Ramos (cell line): ENCODE results near the gene RCOR2.

Experiments
- in situ Hi-C: fragments of 300-500 bp; cut with MboI; formaldehyde crosslinking; loops from one replicate; pipeline ENCODE4 v1.14.3; 2022; ENCODE audit warnings: low sequenced_read_pairs; ENCODE audit not compliant: unreplicated experiment

Gene RCOR2

GRCh38 chr11:63909591-63910506, 7.1 kb downstream of the RCOR2 start:
- in situ Hi-C loops, result no loop called here

DNA sequence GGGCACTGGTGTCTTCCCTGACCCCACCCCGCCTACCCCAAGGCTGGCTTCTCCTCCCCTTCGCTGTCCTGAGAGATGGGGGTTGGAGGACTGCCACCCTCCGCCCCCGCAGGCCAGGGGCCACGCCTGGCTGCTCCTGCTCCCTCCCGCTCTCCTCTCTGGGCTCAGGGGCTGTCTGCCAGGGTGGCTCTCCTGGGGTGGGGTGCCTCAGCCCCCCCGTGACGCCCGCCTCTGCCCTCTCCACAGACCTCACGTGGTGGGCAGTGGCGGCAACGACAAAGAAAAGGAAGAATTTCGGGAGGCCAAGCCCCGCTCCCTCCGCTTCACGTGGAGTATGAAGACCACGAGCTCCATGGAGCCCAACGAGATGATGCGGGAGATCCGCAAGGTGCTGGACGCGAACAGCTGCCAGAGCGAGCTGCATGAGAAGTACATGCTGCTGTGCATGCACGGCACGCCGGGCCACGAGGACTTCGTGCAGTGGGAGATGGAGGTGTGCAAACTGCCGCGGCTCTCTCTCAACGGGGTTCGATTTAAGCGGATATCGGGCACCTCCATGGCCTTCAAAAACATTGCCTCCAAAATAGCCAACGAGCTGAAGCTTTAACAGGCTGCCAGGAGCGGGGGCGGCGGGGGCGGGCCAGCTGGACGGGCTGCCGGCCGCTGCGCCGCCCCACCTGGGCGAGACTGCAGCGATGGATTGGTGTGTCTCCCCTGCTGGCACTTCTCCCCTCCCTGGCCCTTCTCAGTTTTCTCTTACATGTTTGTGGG, 8.1 kb downstream of the RCOR2 start:
- in situ Hi-C loops, result no loop called here

DNA sequence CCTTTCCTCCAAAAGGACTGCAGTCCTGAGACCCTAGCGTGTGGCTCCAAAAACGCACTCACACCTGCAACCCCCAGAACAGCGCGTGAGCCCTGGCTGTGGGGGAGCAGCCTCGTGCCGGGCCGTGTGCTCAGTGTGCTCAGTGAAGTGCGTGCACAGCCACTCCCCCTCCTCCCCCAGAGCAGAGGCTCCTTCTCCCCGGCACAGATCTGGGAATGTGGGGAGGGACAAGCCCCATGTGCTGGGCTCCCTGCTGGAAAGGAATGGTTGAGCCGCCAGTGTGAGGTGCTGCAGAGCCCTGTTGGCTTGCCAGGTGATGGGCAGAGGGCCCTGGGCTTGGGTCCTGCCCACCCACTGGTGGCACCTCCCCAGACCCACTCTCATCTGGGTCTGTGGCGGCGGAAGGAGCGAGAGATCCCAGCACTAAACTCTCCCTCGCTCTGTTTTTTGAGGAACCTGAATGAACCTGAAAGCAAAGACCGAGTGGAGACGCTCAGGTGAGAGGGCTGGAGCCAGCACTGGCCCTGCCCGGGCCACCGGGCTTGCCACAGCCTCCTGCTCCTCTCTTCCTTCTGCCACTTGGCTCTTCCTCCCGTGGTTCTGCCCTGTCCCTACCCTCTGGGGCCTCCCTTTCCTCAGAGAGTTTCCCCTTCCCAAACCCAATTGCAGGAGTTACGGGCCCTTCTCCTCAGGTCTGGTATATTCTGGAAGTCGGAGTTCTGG, 9.0 kb downstream of the RCOR2 start:
- in situ Hi-C loops, result no loop called here

- in situ Hi-C loops, result no loop called here
These were observed 9.9 kb downstream of the RCOR2 start for GRCh38 chr11:63907063-63907462.

DNA sequence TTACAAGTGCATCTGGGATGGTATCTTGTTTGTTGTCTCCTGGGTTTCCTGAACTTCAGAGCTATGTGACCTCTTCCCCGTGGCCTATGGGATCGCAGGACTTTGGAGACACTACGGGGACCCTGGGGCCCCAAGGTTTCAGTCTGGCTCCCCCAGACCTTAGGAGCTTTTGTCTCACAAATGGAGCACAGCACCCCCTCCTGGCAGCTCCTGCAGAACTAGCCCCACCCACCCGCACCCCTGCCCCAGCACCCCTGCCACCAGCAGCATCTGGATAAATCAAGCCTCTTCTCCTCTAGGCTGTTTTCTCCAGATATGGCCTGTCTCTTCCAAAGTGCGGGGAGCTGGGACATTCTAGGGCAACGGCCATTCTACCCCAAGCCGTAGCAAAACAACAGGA, 10.4 kb downstream of the RCOR2 start:
- in situ Hi-C loops, result no loop called here

DNA sequence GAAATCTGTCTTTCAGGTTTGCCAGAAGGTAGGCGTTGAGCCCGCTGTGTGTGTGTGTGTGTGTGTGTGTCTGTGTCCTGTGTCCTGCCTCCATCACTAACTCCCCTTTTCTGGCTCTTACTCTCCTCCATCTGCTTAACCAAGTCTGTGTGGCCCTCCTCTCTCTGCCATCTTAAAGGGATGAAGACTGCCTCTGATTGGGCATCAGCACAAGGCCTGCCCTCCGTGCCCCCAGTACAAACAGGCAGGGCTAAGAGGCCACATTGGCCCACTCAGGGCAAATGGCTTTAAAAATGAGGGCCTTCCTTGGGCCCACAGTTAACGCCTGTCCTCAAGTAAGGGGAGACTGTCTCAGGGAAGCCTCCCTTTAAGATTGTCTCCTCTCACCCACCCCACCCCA, 10.9 kb downstream of the RCOR2 start:
- in situ Hi-C loops, result no loop called here

- in situ Hi-C loops, result no loop called here
These were observed 11.8 kb downstream of the RCOR2 start for GRCh38 chr11:63905179-63905578.

GRCh38 chr11:63904743-63905142, 12.2 kb downstream of the RCOR2 start:
- in situ Hi-C loops, result no loop called here

DNA sequence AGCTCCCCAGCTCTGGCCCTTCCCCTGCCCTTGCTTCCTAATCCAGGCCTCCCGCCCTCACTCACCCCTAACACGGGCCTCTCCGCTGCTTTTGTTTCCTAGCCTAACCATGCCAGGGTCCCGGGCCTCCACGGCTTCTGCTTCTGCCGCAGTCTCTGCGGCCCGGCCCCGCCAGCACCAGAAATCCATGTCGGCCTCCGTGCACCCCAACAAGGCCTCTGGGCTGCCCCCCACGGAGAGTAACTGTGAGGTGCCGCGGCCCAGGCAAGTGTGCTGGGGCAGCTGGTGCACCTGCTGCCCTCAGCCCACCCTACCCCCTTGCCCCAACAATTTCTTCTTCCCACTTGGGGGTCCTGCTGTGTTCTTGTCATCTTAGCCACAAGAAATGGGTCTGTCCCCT, 13.1 kb downstream of the RCOR2 start:
- in situ Hi-C loops, result no loop called here

DNA sequence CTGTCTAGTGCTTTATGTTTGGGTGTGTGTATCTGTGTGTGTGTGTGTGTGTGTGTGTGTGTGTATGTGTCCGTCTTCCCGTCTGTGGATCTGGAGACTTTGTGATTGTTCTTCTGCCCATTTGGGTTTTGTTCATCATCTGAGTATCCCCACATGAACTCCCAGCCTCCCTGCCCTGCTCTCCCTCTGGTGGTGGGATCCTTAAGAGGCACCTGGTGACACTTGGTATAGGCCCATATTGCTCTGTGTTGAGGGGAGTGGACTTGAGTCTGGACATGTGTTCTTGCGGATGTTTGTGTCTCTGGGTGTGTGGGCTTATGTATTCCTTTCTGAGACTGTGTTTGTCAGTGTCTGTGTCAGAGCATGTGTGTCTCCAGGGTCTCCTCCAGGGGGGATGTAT, 15.3 kb downstream of the RCOR2 start:
- in situ Hi-C loops, result no loop called here

DNA sequence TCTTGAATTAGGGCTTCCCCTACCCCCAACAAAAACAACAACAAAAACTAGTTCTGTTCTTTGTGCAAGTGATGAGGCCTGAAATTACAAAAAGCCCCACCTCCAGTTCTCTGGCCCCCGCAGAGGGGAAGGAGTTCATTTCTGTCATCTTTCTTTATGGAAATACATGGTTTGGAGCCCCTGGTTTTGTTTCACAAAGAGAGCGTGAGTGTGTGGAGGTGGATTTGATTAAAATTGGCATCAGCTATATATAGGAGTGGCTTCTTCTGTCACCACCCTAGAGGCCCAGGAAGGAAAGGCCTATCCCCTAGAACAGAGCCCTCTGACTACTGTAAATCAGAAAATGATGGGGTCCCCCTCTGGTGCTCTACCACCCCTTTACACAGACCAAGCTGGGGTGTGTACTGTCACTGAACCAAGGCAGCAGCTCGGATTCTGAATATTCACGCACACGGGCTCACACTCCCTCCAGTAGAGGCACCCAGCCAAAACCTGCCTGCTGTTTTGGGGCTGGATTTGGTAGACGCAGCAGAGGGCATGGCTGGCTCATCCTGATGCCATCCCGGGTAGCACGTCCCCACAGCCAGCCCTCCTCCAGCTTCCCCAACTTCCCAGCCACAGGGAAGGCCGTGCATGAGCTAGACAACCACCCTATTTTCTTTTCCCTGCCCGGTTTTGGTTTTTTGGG, 19.4 kb downstream of the RCOR2 start:
- in situ Hi-C loops, result no loop called here

GRCh38 chr11:63896071-63896470, 20.9 kb downstream of the RCOR2 start:
- in situ Hi-C loops, result no loop called here

DNA sequence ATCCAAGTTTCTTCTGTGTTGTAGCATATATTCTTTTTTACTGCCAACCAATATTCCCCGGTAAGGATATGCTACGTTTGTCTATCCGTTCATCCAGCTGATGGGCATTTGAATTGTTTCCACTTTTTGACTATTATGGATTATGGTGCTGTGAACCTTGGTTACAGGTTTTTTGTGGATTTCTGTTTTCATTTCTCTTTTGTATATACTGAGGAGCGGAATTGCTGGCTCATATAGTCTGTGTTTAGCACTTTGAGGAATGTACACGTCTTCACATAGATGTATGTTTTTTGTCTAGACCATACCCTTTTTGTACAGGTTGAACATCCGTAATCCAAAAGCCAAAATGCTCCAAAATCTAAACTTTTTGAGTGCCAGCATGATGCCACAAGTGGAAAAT, 23.6 kb downstream of the RCOR2 start:
- in situ Hi-C loops, result no loop called here

DNA sequence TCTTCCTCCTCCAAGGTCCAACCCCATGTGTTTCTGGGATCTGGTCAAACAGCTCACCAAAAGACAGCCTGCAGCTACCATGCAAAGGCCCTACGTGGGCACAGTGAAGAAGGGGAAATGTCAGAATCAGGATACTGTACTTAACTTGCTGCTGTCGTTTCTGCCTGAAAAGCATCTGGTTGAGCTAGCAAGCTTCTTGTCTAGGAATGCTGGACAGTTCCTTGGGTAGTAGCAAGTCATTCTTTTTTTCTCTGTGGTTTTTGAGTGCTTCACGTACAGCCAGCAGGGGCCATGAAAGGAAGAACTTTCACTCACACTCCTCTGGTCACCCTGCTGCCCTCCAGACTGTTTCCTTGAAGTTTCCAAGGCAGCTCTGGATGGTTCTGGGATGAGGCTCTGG, 24.7 kb downstream of the RCOR2 start:
- in situ Hi-C loops, result no loop called here

GRCh38 chr11:63890368-63890767, 26.6 kb downstream of the RCOR2 start:
- in situ Hi-C loops, result no loop called here

- in situ Hi-C loops, result no loop called here
These were observed 27.6 kb downstream of the RCOR2 start for GRCh38 chr11:63889344-63889743.

DNA sequence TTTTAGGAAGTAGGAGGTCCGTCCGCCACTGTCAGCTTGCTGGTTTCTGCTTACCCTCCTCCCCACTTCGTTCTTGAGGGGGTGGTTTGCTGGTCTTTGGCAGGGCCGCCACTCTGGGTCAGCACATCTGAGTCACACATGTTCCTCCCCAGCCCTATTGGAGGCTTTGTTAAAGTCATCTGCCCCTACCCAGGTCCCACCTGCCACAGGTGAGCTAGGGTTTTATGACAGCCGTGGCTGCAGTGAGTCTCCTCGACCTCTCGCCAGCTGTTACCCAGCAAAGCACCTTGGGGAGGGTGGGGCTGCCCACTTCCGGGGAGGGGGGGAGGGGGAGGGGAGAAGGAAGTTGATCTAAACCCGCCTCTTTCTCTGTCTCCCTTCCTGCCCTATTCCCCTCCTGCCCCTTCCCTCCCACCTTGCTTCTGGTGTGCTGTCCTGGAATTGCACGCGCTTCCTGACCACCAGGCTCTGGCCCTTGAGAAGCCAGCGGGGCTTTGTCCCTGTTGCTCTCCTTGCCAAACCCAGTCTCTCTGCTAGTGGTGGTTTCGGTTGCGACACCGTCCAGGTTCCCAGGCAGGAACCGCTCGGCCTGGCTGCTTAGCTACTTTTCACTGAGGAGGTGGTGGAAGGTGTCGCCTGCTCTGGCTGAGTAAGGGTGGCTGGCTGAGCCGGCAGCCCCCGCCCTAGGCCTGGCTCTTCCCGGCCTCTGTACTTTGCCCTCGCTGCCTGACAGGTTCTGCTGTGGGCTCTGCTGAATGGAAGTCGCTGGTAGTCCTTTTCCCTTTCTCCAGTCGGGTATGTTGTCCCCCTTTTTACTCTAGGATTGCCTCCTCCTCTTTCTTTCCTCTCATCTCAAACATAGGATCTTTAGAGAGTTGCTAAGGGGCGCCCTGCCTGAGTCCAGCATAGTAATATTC, 28.5 kb downstream of the RCOR2 start:
- in situ Hi-C loops, result no loop called here

DNA sequence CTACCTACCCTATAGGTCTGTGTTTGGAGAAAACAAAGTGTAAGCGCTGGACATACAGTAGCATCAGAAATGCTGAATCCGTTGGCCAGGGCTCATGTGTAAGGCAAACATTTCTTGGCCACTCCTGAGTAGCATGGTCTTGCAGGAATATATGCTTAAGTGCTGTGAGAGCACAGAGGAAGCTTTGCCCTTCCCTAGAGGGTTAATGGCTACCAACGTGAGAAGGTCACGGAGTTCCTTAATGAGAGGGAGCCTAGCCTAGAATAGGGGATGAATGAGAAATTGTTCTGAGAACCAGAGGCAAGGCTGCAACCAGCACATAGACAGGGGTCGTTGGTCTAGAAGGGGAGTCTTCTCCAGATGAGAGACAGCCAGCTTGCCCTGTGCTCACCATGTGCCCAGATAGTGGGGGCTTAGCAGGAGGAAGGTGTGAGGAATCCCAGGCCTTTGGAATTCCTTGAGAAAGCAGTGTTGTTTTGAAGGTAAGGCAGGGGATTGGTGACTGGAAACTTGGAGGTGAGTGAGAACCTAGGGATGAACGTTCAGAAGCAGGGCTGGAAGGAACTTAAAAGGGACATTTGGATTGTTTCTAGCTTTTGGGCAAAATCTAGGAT, 29.5 kb downstream of the RCOR2 start:
- in situ Hi-C loops, result no loop called here
